Calu3 (cell line): Measurements from ENCODE around the gene RASL10B. TPM values are rescaled to one million over a fixed set of nuclear protein-coding genes. Genes with fewer than 3 reads are reported as not detected.

Experiments used
- BruUV-seq: library from RNA; stranded (reverse); fragments of 400-500 nt; replicated peaks from 2 replicates; lab custom pipeline; 2021; lab: Mats Ljungman, UMichigan
- CTCF ChIA-PET: fragments of 300-600 bp; sonication (Branson Sonifier 250); formaldehyde crosslinking; loops from one replicate; lab custom pipeline; 2022; ENCODE audit warnings: antibody characterized with exemption; lab: Charles Lee
- DNase-seq: peaks from one replicate; pipeline ENCODE4 v3.0.0; 2022
- H3K27ac Mint-ChIP-seq: one replicate; pipeline ENCODE4 v1.8.0; 2022; ENCODE audit warnings: mixed read lengths; ENCODE audit not compliant: unreplicated experiment
- H3K27me3 Mint-ChIP-seq: one replicate; pipeline ENCODE4 v1.8.0; 2022; ENCODE audit warnings: mixed read lengths; ENCODE audit not compliant: unreplicated experiment
- H3K36me3 Mint-ChIP-seq: one replicate; pipeline ENCODE4 v1.8.0; 2022; ENCODE audit warnings: mild to moderate bottlenecking, moderate library complexity, mixed read lengths; ENCODE audit not compliant: insufficient read depth, unreplicated experiment
- H3K4me1 Mint-ChIP-seq: one replicate; pipeline ENCODE4 v1.8.0; 2022; ENCODE audit warnings: mild to moderate bottlenecking, low read depth, mixed read lengths; ENCODE audit not compliant: unreplicated experiment
- H3K4me3 Mint-ChIP-seq: one replicate; pipeline ENCODE4 v1.8.0; 2022; ENCODE audit warnings: mild to moderate bottlenecking, low read depth, moderate library complexity, mixed read lengths; ENCODE audit not compliant: unreplicated experiment
- H3K9me3 Mint-ChIP-seq: one replicate; pipeline ENCODE4 v1.8.0; 2022; ENCODE audit warnings: low read depth, mixed read lengths; ENCODE audit not compliant: unreplicated experiment
- intact Hi-C: fragments of 100-400 bp; cut with micrococcal nuclease; formaldehyde crosslinking; loops from one replicate; pipeline ENCODE4 v1.10.0; 2022; ENCODE audit not compliant: unreplicated experiment
- total RNA-seq: library from RNA; stranded (reverse); gene quantifications from 2 replicates; pipeline ENCODE4 v1.2.3, GENCODE V29; 2022
- TF ChIP-seq, protein P1 (sequence below): fragments of 200-600 bp; IDR thresholded peaks from one replicate; pipeline ENCODE4 v1.8.0; 2022; ENCODE audit warnings: antibody characterized with exemption; ENCODE audit not compliant: unreplicated experiment

The RASL10B gene
- total RNA-seq, 1 experiment from 2014 or later = 1.4 TPM

GRCh38 chr17:35728551-35728950 is 2.9 kb upstream of the RASL10B start:
- DNase-seq = no peak
- H3K4me3 Mint-ChIP-seq = no peak overlapping the region
- H3K27me3 Mint-ChIP-seq = peaks cover 12% of the 10 kb centered on the region
- peaks cover 7% of the 10 kb centered on the region for H3K4me1 Mint-ChIP-seq
- intact Hi-C loops = no loop called here
- H3K27ac Mint-ChIP-seq = no peak overlapping the region
- BruUV-seq = no TSS peak
- no peaks in the 10 kb centered on the region for H3K9me3 Mint-ChIP-seq
- H3K36me3 Mint-ChIP-seq = peaks cover 21% of the 10 kb centered on the region
- TF ChIP-seq, protein P1, sequence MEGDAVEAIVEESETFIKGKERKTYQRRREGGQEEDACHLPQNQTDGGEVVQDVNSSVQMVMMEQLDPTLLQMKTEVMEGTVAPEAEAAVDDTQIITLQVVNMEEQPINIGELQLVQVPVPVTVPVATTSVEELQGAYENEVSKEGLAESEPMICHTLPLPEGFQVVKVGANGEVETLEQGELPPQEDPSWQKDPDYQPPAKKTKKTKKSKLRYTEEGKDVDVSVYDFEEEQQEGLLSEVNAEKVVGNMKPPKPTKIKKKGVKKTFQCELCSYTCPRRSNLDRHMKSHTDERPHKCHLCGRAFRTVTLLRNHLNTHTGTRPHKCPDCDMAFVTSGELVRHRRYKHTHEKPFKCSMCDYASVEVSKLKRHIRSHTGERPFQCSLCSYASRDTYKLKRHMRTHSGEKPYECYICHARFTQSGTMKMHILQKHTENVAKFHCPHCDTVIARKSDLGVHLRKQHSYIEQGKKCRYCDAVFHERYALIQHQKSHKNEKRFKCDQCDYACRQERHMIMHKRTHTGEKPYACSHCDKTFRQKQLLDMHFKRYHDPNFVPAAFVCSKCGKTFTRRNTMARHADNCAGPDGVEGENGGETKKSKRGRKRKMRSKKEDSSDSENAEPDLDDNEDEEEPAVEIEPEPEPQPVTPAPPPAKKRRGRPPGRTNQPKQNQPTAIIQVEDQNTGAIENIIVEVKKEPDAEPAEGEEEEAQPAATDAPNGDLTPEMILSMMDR = no peak
- CTCF ChIA-PET = no interaction called here

DNA sequence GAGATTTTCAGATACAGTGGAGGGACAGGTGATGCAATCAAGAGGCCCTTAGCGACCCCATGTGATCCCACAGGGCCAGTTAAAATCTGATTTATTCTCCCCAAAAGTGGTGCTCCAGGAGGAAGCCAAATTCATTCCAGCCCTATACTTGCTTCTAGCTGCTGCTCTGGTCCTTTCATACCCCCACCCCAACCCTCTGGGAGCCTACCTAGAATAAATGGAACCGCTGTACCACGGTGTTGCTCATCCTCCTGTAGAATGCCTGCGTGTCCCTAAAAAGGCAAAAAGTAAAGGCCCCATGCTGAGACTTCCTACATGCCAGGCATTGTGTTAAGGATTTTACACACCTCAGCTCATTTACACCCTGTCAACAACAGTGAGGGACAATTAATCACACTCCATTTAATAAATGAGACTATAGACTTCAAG is 2.0 kb upstream of the RASL10B start:
- BruUV-seq = no TSS peak
- Mint-ChIP-seq H3K27ac (no peak overlapping the region), H3K9me3 (no peaks in the 10 kb centered on the region), H3K36me3 (peaks cover 13% of the 10 kb centered on the region), H3K4me3 (no peak overlapping the region), H3K27me3 (peaks cover 12% of the 10 kb centered on the region), H3K4me1 (peaks cover 7% of the 10 kb centered on the region)
- TF ChIP-seq, protein P1 = no peak
- DNase-seq = no peak
- CTCF ChIA-PET = no interaction called here
- intact Hi-C loops = no loop called here

GRCh38 chr17:35730400-35731005 is 936 bp upstream of the RASL10B start:
- H3K4me1 Mint-ChIP-seq = peaks cover 7% of the 10 kb centered on the region
- peaks cover 15% of the 10 kb centered on the region for H3K36me3 Mint-ChIP-seq
- no peak for DNase-seq
- TF ChIP-seq, protein P1 = no peak
- no peaks in the 10 kb centered on the region for H3K9me3 Mint-ChIP-seq
- intact Hi-C loops = no loop called here
- peak overlapping the region; percentile 62 for H3K4me3 Mint-ChIP-seq
- peak overlapping the region; percentile 11 for H3K27ac Mint-ChIP-seq
- CTCF ChIA-PET = interaction anchor here (0.6 to 1.4 kb wide), 2 partner anchors 17 to 21 kb away, joined by 3 to 4 read pairs; no protein-coding TSS in a partner anchor
- H3K27me3 Mint-ChIP-seq = peaks cover 12% of the 10 kb centered on the region
- no TSS peak for BruUV-seq

GRCh38 chr17:35731917-35732805 is 722 bp downstream of the RASL10B start:
- TF ChIP-seq, protein P1 = no peak
- Mint-ChIP-seq H3K9me3 (no peaks in the 10 kb centered on the region), H3K27me3 (peaks cover 12% of the 10 kb centered on the region), H3K36me3 (peaks cover 15% of the 10 kb centered on the region), H3K4me1 (peaks cover 7% of the 10 kb centered on the region), H3K4me3 (peak overlapping the region; percentile 50), H3K27ac (no peak overlapping the region)
- DNase-seq = no peak
- CTCF ChIA-PET = interaction anchor here (0.6 kb wide), 1 partner anchor 72 kb away, joined by 4 read pairs; no protein-coding TSS in a partner anchor
- intact Hi-C loops = no loop called here
- no TSS peak for BruUV-seq
